IPS DF 6.9 (cell line): Measurements from ENCODE around the gene ETV3.
"Not testable (repeated sequence)": the region's sequence is repeated elsewhere in the genome, so short reads cannot be mapped to it uniquely, and the experiment has no call there.

Experiments used
- DNase-seq: peaks from one replicate; pipeline ENCODE4 v3.0.0-alpha.2; 2013; ENCODE audit warnings: low read depth, low spot score
- H3K27ac ChIP-seq: one replicate; pipeline ENCODE4 v1.5.1; 2013; ENCODE audit warnings: low read length, control low read depth
- H3K27me3 ChIP-seq: 2 replicates; pipeline ENCODE4 v1.6.1; 2013; ENCODE audit warnings: mild to moderate bottlenecking, low read length; ENCODE audit not compliant: control insufficient read depth, insufficient read depth
- H3K36me3 ChIP-seq: 2 replicates; pipeline ENCODE4 v1.6.1; 2013; ENCODE audit warnings: low read length; ENCODE audit not compliant: control insufficient read depth, insufficient read depth
- H3K4me1 ChIP-seq: 2 replicates; pipeline ENCODE4 v1.6.1; 2013; ENCODE audit warnings: low read length; ENCODE audit not compliant: control insufficient read depth, insufficient read depth
- H3K4me3 ChIP-seq: 2 replicates; pipeline ENCODE4 v1.5.1; 2013; ENCODE audit warnings: mild to moderate bottlenecking, low read length
- H3K9me3 ChIP-seq: 2 replicates; pipeline ENCODE4 v1.6.1; 2013; ENCODE audit warnings: low read length, inconsistent platforms; ENCODE audit not compliant: control insufficient read depth, insufficient read depth
- WGBS: extraction: QIAGEN DNeasy Blood & Tissue Kit; methylation state at CpG from one replicate; pipeline ENCODE4 v1.1.7; 2013; ENCODE audit warnings: mixed read lengths, missing lambda C conversion rate; ENCODE audit not compliant: insufficient read length, insufficient coverage; 5-methylcytosine and 5-hydroxymethylcytosine counted together

Gene ETV3

GRCh38 chr1:157173900-157174410, 35.8 kb upstream of the ETV3 start:
- no peak for DNase-seq
- no peaks in the 10 kb centered on the region for H3K9me3 ChIP-seq
- WGBS: no CpG with 5 or more reads among the region's 8 CpGs
- no peaks in the 10 kb centered on the region; the same call in 1 of the 2 replicates for H3K4me1 ChIP-seq
- H3K4me3 ChIP-seq: no peak overlapping the region
- no peaks in the 10 kb centered on the region for H3K36me3 ChIP-seq
- H3K27ac ChIP-seq: no peak overlapping the region
- no peaks in the 10 kb centered on the region for H3K27me3 ChIP-seq

- not testable (repeated sequence) for H3K27me3 ChIP-seq, DNase-seq, H3K36me3 ChIP-seq, H3K4me3 ChIP-seq, H3K9me3 ChIP-seq, H3K27ac ChIP-seq, H3K4me1 ChIP-seq
- no CpG with 5 or more reads among the region's 2 CpGs for WGBS
These were observed 35.0 kb upstream of the ETV3 start for GRCh38 chr1:157173241-157173640.

DNA sequence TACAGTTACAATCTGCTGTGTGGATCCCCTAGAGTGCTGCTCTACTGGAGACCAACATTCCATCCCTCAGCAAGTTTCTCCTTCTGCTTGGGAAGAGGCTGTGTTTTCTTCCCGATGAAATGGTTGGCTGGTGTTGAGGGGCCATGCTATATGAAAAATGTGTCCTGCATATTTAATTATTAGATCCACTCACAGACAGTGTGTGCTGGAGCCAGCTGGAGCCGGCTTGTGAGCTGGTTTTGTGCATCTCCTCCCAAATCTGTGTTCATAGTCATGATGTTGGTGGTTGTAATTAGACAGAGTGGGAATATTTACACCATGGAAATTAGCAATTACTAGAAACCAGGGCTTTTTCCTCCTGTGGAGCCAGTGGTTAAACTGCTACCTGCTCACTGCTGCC, 34.4 kb upstream of the ETV3 start:
- H3K4me1 ChIP-seq, H3K27me3 ChIP-seq, DNase-seq, H3K4me3 ChIP-seq, H3K36me3 ChIP-seq, H3K9me3 ChIP-seq, H3K27ac ChIP-seq: not testable (repeated sequence)
- WGBS: no CpG with 5 or more reads among the region's 2 CpGs

DNA sequence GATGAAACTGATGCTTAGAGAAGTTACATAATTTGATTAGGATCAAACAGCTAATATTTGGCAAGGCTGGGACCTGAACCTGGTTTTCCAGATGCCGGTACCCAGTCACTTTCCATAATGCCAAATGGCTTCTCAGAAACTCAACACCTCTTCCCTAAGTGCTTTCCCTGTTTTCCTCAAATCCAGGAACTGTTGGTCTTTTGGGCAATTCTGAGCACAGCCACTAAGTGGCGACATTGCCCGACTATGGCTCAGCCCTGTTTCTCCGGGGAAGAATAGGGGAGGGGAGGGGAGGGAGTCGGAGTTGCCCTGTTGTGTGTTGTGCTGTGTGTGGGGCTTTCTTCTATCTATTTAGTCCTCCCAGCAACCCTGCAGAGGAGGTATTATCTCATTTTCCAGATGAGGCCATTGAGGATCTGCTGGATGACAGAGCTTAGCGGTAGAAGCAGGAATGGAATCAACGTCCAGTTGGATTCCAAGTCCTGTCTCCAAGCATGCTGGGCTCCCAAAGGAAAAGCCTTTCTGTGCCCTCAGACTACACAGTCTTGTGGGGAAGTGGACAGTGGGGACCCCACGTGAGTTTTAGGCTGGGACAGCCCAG, 33.8 kb upstream of the ETV3 start:
- not testable (repeated sequence) for H3K27ac ChIP-seq, H3K4me1 ChIP-seq, H3K27me3 ChIP-seq, H3K36me3 ChIP-seq, H3K9me3 ChIP-seq, H3K4me3 ChIP-seq, DNase-seq
- no CpG with 5 or more reads among the region's 8 CpGs for WGBS

- H3K27ac ChIP-seq: no peak overlapping the region
- H3K9me3 ChIP-seq: no peaks in the 10 kb centered on the region
- no peak overlapping the region for H3K4me3 ChIP-seq
- WGBS: no CpG with 5 or more reads among the region's 22 CpGs
- DNase-seq: no peak
- no peaks in the 10 kb centered on the region for H3K36me3 ChIP-seq
- H3K4me1 ChIP-seq: no peaks in the 10 kb centered on the region
- no peaks in the 10 kb centered on the region for H3K27me3 ChIP-seq
These were observed 32.7 kb upstream of the ETV3 start for GRCh38 chr1:157170677-157171515.

DNA sequence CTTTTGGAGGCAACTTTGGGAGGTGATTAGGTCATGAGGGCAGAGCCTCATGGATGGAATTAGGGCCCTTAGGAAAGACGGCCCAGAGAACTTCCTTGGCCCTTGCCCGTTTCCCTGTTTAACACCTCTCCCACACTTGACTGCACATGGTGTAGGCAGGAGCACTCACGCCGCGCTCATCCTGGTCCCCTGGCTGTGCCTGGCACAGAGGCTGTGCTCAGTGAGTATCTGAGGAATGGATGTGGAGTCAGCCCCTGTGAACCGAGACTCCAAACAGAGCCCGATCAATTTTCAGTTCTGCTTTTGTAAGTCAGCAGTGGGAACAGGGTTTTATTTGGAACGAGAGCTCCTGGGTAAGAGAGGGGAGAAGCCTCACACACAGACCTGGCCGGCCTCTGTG, 29.8 kb upstream of the ETV3 start:
- Histone ChIP-seq H3K27ac (no peak overlapping the region), H3K4me3 (no peak overlapping the region), H3K36me3 (no peaks in the 10 kb centered on the region), H3K27me3 (no peaks in the 10 kb centered on the region), H3K9me3 (no peaks in the 10 kb centered on the region), H3K4me1 (no peaks in the 10 kb centered on the region; the same call in 1 of the 2 replicates)
- WGBS: no CpG with 5 or more reads among the region's 9 CpGs
- DNase-seq: no peak

- Histone ChIP-seq H3K4me1 (peaks cover 3% of the 10 kb centered on the region; the same call in 1 of the 2 replicates), H3K27me3 (no peaks in the 10 kb centered on the region), H3K27ac (no peak overlapping the region), H3K9me3 (no peaks in the 10 kb centered on the region), H3K36me3 (no peaks in the 10 kb centered on the region), H3K4me3 (no peak overlapping the region)
- DNase-seq: no peak
- no CpG with 5 or more reads among the region's 4 CpGs for WGBS
These were observed 29.2 kb upstream of the ETV3 start for GRCh38 chr1:157167437-157167836.

GRCh38 chr1:157166590-157166989, 28.4 kb upstream of the ETV3 start:
- Histone ChIP-seq H3K36me3 (no peaks in the 10 kb centered on the region), H3K27ac (no peak overlapping the region), H3K4me3 (no peak overlapping the region), H3K27me3 (no peaks in the 10 kb centered on the region), H3K4me1 (peaks cover 3% of the 10 kb centered on the region; the same call in 1 of the 2 replicates), H3K9me3 (no peaks in the 10 kb centered on the region)
- no CpG with 5 or more reads among the region's 5 CpGs for WGBS
- no peak for DNase-seq

GRCh38 chr1:157163273-157164127, 25.3 kb upstream of the ETV3 start:
- no CpG with 5 or more reads among the region's 21 CpGs for WGBS

GRCh38 chr1:157162345-157162744, 24.1 kb upstream of the ETV3 start:
- H3K36me3 ChIP-seq: no peaks in the 10 kb centered on the region
- no peaks in the 10 kb centered on the region for H3K9me3 ChIP-seq
- no peak overlapping the region for H3K27ac ChIP-seq
- no CpG with 5 or more reads among the region's 4 CpGs for WGBS
- no peak overlapping the region for H3K4me3 ChIP-seq
- H3K4me1 ChIP-seq: peaks cover 9% of the 10 kb centered on the region
- H3K27me3 ChIP-seq: no peaks in the 10 kb centered on the region
- peak; percentile 47 for DNase-seq

More at GRCh38 chr1:157163273-157164127, 25.3 kb upstream of the ETV3 start:
- Histone ChIP-seq H3K9me3 (no peaks in the 10 kb centered on the region), H3K27me3 (no peaks in the 10 kb centered on the region), H3K36me3 (no peaks in the 10 kb centered on the region), H3K4me1 (peaks cover 9% of the 10 kb centered on the region), H3K4me3 (no peak overlapping the region), H3K27ac (no peak overlapping the region)
- peak; percentile 90 for DNase-seq
